Esophagus squamous epithelium (tissue), 5 donors: ENCODE results near the gene P2RY4. TPM values are rescaled to one million over a fixed set of nuclear protein-coding genes. Genes with fewer than 3 reads are reported as not detected.
A peak's percentile ranks its signal among the peaks of the same experiment; 100 is the strongest.

Experiments
- DNase-seq: peaks from one replicate; lab custom pipeline; 2025; lab: John Stamatoyannopoulos, UW
- H3K27ac ChIP-seq, 4 donors: fragments of 200-600 bp; sonication (generic); one replicate each; pipeline ENCODE4 v1.5.1; 2016 to 2019; ENCODE audit warnings: mild to moderate bottlenecking in 1 of 4
- H3K27me3 ChIP-seq, 4 donors: fragments of 200-600 bp; sonication (generic); 1 replicate in 3 of 4; 2 replicates in 1 of 4; pipeline versions ENCODE4 v1.5.1 to v1.6.0; 2017 to 2021; ENCODE audit warnings: antibody characterized with exemption in 1 of 4
- H3K36me3 ChIP-seq, 3 donors: fragments of 200-600 bp; sonication (generic); one replicate each; pipeline ENCODE4 v1.5.1; 2016 to 2019
- H3K4me1 ChIP-seq, 3 donors: fragments of 200-600 bp; sonication (generic); one replicate each; pipeline ENCODE4 v1.5.1; 2017 to 2019
- H3K4me3 ChIP-seq, 4 donors: fragments of 200-600 bp; sonication (generic); 1 replicate in 3 of 4; 2 replicates in 1 of 4; pipeline ENCODE4 v1.5.1; 2016 to 2019; ENCODE audit warnings: mild to moderate bottlenecking in 2 of 4, moderate library complexity in 1 of 4
- H3K9me3 ChIP-seq, 3 donors: fragments of 200-600 bp; sonication (generic); one replicate each; pipeline ENCODE4 v1.5.1; 2016 to 2019
- CTCF ChIP-seq, 6 experiments: fragments of 450-650 bp in 4 of 6; fragments of 200-600 bp in 2 of 6; sonication (generic) in 2 of 6; IDR thresholded peaks; one replicate each; pipeline ENCODE4 v1.5.1; 2016 to 2019; ENCODE audit warnings: antibody characterized with exemption in 6 of 6, mild to moderate bottlenecking in 4 of 6, moderate library complexity in 4 of 6
- POLR2A ChIP-seq, 4 donors: fragments of 450-650 bp; IDR thresholded peaks; one replicate each; pipeline ENCODE4 v1.6.1; 2017; ENCODE audit warnings: antibody characterized with exemption in 4 of 4, mild to moderate bottlenecking in 4 of 4, moderate library complexity in 3 of 4
- WGBS, 2 donors: methylation state at CpG; one replicate each; pipeline ENCODE4 v1.1.5; 2018; 5-methylcytosine and 5-hydroxymethylcytosine counted together
- intact Hi-C: fragments of 100-400 bp; cut with DNase I; formaldehyde crosslinking; loops from one replicate; pipeline ENCODE4 v1.15.0; 2022
- total RNA-seq, 4 donors: library from RNA; depleted of rRNA; stranded (reverse); fragments of >200 nt; gene quantifications; one replicate each; pipeline ENCODE4 v1.1.0, GENCODE V29; 2016
- donor health status: DM: yes; HTN: yes; CAD: no.

P2RY4 gene
- under 1 TPM in 1 of 4 donors, not detected in 3; 0.95 TPM for total RNA-seq

- Histone ChIP-seq H3K4me1 (no peaks in the 10 kb centered on the region), H3K36me3 (no peaks in the 10 kb centered on the region), H3K9me3 (no peaks in the 10 kb centered on the region), H3K4me3 (no peak within 1 kb of the TSS), H3K27ac (no peak within 1 kb of the TSS), H3K27me3 (no peaks in the 10 kb centered on the region)
- TF ChIP-seq CTCF (IDR thresholded peaks at IDR 0.05) (no peak), POLR2A (IDR thresholded peaks at IDR 0.05) (no peak)
- intact Hi-C loops, result no loop called here
- 74 to 89% methylated on average over 3 of the region's 4 CpGs for WGBS, 2 donors
- no peak for DNase-seq
Observed at GRCh38 chrX:70260104-70260503, at the start of gene P2RY4. Gene P2RY4, minus strand, starts transcription at chrX:70260204. Its CDS starts 580 bp downstream, at chrX:70259624.

GRCh38 chrX:70301716-70302115 is 41.7 kb upstream of the P2RY4 start:
- no peak for DNase-seq
- Histone ChIP-seq H3K4me3 (no peak overlapping the region), H3K4me1 (no peaks in the 10 kb centered on the region), H3K36me3 (no peaks in the 10 kb centered on the region), H3K27me3 (no peaks in the 10 kb centered on the region), H3K9me3 (no peaks in the 10 kb centered on the region), H3K27ac (no peak overlapping the region)
- WGBS, 2 donors, result 56 to 76% methylated on average over 3 of the region's 3 CpGs
- TF ChIP-seq POLR2A (IDR thresholded peaks at IDR 0.05) (no peak), CTCF (IDR thresholded peaks at IDR 0.05) (no peak)
- intact Hi-C loops, result no loop called here

GRCh38 chrX:70293621-70294020 is 33.6 kb upstream of the P2RY4 start:
- H3K27me3 ChIP-seq, result no peaks in the 10 kb centered on the region
- no peaks in the 10 kb centered on the region for H3K36me3 ChIP-seq
- intact Hi-C loops, result no loop called here
- H3K4me3 ChIP-seq, result no peak overlapping the region
- no peak for TF ChIP-seq POLR2A (IDR thresholded peaks at IDR 0.05)
- TF ChIP-seq CTCF (IDR thresholded peaks at IDR 0.05), result no peak
- H3K9me3 ChIP-seq, result no peaks in the 10 kb centered on the region
- 67 to 83% methylated on average over 5 of the region's 5 CpGs for WGBS, 2 donors
- no peak overlapping the region for H3K27ac ChIP-seq
- H3K4me1 ChIP-seq, result peaks cover 0 to 19% (median 5%) of the 10 kb centered on the region in 3 donors
- DNase-seq, result no peak

- Histone ChIP-seq H3K27me3 (no peaks in the 10 kb centered on the region), H3K36me3 (peaks cover 0 to 5% (median 0%) of the 10 kb centered on the region in 3 donors), H3K27ac (no peak overlapping the region), H3K4me1 (peaks cover 0 to 19% (median 5%) of the 10 kb centered on the region in 3 donors), H3K4me3 (no peak overlapping the region), H3K9me3 (no peaks in the 10 kb centered on the region)
- DNase-seq, result no peak
- no peak for TF ChIP-seq POLR2A (IDR thresholded peaks at IDR 0.05)
- TF ChIP-seq CTCF (IDR thresholded peaks at IDR 0.05), result no peak
- intact Hi-C loops, result no loop called here
- 0% methylated on average over 1 of the region's 1 CpG for WGBS, 2 donors
Observed at GRCh38 chrX:70292788-70293187, 32.8 kb upstream of the P2RY4 start.

GRCh38 chrX:70289793-70290770 is 30.1 kb upstream of the P2RY4 start, which contains the start of the genes KIF4A and PDZD11:
Gene KIF4A, plus strand, starts transcription at chrX:70290104. Its CDS starts 355 bp downstream, at chrX:70290459.
Gene PDZD11, minus strand, starts transcription at chrX:70289927. Its CDS starts 586 bp downstream, at chrX:70289341.
- 40% methylated on average over 19 of the region's 62 CpGs; no CpG with 5 or more reads in 1 of the 2 donors for WGBS, 2 donors
- TF ChIP-seq POLR2A (IDR thresholded peaks at IDR 0.05), result no peak
- no peak for TF ChIP-seq CTCF (IDR thresholded peaks at IDR 0.05)
- H3K4me3 ChIP-seq, result peak within 1 kb of the TSS; percentile 43 to 67 (median 56)
- peaks cover 0 to 32% (median 0%) of the 10 kb centered on the region in 3 donors for H3K36me3 ChIP-seq
- intact Hi-C loops, result no loop called here
- no peaks in the 10 kb centered on the region for H3K27me3 ChIP-seq
- peaks cover 0 to 19% (median 5%) of the 10 kb centered on the region in 3 donors for H3K4me1 ChIP-seq
- DNase-seq, result peak; percentile 36
- H3K27ac ChIP-seq, result peak within 1 kb of the TSS; percentile 76 to 86 (median 83)
- H3K9me3 ChIP-seq, result no peaks in the 10 kb centered on the region
